NCI-H146 (cell line): Measurements from ENCODE around the gene GOLGA8B.
"Not testable (repeated sequence)": the region's sequence is repeated elsewhere in the genome, so short reads cannot be mapped to it uniquely, and the experiment has no call there.

ENCODE experiments used
- DNase-seq: peaks from one replicate; lab custom pipeline; 2025; lab: John Stamatoyannopoulos, UW

GOLGA8B gene

DNA sequence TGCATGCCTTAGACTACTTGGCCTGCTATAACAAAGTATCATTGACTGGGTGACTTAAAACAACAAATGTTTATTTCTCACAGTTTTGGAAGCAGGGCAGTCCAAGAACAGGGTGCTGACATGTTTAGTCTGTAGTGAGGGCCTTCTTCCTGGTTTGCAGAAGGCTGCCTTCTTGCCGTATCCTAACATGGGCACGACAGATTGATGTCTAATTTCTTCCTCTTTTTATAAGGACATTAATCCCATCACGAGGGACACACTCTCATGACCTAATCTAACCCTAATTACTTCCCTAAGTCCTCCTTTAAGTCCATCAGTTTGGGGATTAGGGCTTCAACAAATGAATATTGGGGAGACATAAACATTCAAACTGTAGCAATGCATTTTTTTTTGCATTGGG lies 10.9 kb upstream of the GOLGA8B start:
- DNase-seq = no peak

DNA sequence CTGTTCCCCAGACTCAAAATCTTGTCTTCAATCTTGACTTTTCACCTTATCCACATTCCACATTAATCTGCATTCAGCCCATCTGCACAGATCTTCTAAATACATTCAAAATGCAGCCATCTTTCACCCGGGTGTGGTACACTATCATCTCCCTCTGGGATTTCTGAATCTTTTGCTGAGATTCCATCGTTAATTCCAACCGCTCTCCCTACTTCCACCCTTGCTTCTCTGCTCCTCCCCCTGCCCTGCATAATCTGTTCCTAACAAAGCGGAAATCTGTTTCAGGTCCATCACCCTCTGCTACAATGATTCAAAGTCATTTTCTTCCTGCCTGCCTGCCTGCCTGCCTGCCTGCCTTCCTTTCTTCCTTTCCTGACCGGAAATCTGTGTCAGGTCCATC lies 7.9 kb upstream of the GOLGA8B start:
- no peak for DNase-seq

DNA sequence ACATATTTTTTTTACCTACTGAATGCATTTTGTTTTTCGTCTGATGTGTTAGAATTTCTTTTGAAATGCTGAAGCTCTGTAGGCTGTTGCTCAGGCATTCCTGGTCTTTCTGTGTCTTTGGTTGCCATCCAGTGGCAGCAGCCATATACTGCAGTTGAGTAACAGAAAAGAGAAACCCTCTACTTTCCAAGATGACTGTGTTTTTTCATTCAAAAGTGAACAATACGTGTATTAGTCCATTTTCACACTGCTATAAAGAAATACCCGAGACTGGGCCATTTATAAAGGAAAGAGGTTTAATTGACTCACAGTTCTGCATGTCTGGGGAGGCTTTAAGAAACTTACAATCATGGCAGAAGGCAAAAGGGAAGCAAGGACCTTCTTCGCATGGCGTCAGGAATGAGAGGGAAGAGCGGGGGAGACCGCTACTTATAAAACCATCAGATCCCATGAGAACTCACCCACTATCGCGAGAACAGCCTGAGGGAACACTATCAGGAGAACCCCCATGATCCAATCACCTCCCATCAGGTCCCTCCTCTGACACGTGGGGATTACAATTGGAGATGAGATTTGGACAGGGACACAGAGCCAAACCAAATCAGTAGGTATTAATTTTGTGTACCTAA lies 4.7 kb upstream of the GOLGA8B start:
- peak; percentile 70 for DNase-seq

DNA sequence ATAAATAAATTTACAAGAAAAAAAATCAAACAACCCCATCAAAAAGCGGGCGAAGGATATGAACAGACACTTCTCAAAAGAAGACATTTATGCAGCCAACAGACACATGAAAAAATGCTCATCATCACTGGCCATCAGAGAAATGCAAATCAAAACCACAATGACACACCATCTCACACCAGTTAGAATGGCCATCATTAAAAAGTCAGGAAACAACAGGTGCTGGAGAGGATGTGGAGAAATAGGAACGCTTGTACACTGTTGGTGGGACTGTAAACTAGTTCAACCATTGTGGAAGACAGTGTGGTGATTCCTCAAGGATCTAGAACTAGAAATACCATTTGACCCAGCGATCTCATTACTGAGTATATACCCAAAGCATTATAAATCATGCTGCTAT lies 2.5 kb upstream of the GOLGA8B start:
- not testable (repeated sequence) for DNase-seq

DNA sequence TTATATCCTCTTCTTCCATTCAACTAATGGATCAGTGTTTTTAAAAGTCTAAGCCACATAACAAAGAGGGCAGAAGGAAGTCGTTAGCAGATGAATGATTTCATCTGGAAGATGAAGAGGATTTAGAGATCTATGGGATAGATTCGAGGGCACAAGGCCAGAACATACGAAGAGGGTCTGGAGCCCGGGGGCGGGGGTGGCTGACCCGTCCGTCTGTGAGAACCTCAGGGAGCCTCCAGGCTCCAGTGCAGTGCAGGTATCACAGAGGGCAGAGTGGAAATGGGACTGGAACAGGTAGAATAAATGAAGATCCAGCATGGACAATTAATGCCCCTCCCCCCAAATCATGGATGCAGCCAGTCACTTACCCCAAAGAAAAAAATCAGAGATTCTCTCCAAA lies 1.5 kb upstream of the GOLGA8B start:
- no peak for DNase-seq

DNA sequence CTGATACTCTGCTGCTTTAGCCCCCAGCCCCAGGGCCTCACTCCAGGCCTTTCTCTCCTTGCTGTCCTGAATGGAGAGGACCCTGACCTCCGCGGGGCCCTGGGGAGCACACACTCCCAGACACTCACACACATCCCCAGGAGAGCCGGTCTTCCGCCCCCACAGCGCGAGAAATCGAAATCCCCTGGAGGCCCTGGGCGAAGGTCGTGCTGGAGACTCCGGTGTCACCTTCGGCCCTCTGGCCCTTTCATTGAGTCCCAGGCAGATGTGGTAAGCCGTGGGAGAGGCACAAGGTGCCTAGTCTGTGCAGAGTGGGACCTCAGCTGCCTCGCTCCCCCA lies 848 bp upstream of the GOLGA8B start:
- no peak for DNase-seq

DNA sequence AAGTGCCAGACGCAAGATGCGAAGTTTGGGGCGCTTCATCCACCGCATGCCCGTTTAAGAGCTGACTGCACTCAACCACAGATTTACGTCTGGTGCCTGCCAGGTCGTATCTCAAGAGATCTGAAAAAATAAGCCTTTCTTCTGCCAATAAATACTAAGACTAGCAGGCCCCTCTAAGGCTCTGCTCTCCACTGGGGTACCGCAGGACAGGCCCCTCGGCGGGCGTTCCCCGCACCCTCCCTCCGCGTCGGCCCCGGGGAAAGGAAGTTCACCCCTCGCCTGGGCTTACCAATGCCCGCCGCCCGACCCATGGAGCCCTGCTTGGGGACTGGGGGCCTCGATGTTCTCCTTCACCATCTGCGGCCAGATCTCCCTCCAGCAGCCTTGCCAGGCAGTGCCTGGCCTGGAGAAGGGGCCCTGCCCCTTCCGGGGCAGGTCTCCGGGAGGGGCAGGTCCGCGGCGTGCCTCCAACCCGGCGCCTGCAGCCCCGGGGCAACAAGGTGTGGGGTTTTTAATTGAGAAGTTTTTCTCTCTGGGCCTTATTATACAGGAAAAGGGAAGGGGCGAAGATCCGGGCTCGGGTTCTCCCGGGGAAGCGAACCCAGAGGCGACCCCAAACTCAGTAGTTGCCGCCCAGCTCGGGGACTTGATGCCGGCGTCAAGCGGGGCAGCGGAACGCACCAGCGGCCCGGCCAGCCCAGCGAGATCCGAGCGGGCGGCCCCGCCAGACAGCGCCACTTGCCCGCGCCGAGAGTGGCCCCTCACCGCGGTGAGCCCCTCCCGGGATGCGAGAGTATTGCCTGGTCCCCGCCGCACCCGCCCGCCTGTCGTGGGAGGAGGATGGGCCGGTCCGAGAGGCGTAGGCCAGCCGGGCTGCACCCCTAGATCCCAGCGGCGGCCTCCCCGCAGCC lies 735 bp downstream of the GOLGA8B start:
- peak; percentile 37 for DNase-seq

DNA sequence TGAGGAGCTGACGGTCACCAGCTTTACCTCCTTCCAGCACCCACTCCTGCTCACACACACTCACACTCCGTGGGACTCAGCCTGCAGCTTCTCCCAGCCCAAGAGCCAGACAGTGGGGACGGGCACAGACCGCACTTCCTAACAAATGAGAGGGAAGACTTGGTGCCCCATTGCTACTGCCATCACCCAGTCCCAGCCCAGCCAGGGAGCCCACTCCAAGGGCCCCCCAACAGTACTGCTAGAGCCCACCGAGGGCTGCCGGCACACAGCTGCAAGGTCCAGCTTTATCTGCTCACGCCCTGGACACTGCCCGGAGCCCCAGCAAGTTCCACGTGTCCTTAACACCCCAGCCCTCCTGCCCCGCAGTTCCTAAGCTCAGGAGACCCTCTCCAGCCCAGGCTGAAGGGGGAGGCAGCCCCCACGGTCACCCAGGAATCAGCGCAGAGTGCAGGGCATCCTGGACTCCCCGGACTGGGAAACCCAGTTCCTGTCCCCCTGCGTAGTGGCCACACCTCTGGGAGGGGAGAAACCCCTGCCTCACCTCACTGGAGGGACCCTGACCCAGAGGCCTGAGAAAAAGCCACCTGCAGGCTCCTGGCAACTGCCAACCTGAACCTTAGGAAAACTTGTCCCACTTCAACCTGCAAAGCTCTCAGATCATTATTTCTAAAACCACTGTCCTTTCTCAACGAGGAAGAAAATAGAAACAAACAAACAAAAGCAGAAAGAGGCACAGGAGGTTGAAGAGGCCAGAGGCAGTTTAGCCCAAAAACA lies 1.6 kb downstream of the GOLGA8B start:
- DNase-seq = not testable (repeated sequence)

DNA sequence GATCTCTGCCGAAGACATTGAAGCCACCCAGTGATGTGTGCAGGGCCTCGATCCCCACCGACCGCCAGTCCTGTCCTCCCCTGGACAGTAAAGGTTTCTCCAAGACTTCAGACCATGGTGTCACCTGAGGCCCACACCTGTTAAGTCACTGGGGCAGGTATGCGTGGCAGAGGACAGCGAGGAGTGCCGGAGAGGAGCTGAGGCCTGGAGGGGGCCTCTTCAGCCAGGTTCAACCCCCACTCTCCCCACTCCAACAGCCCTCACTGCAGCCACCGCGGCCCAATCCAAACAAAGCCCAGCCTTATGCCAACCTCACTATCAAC lies 2.4 kb downstream of the GOLGA8B start:
- DNase-seq = no peak

DNA sequence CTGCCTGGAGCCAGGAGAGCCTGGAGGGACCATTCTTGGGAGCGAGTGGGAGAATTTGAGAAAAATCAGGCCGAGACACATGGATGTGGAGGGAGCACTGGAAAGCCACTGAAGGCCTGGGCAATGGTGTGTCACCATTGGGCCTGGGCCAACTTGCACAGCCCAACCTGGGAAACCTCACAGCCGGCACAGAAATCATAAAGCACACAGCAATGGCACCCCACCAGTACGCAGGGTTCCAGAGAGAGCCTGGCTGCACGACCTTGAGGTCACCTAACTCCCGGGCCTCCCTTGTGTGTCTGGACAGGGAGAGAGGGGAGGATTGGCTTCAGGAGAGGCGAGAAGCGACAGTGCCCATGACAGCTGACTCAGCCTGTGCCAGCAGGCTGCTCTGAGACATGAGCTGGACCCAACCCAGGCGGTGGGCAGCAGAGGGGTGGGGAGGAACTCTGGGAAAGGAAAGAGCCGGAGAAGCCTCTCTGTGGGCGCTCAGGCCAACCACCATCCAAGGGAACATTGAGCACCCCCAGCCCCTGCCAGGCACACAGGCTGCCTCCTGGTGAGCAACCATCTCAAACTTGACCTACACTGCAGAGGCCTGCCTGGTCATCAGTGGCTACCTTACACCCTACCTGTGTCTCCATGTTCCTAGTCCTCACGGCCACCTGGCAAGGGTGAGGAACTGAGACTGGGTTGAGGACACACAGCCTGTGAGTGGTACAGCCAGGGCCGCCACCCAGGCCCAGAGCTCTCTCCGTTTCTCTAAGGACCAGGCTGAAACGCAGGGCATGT lies 3.0 kb downstream of the GOLGA8B start:
- not testable (repeated sequence) for DNase-seq

DNA sequence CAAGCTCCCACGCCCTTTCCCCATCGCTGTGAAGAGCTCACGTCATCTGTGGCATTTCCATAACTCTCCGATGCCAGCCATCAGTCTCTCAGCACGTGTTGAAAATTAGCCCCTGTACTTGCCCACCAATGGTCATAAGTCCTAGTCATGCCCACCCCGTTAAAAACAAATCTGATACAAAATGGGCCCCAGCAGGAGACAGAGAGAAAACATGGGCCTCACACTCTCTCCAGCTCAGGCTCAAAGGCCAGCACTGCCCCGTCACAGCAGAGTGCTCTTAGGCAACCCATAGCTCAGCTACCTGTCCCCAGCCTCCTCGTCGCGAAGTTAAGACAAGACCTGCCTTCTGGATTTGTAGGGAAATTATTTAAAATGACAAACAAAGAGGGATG lies 5.2 kb downstream of the GOLGA8B start:
- no peak for DNase-seq

DNA sequence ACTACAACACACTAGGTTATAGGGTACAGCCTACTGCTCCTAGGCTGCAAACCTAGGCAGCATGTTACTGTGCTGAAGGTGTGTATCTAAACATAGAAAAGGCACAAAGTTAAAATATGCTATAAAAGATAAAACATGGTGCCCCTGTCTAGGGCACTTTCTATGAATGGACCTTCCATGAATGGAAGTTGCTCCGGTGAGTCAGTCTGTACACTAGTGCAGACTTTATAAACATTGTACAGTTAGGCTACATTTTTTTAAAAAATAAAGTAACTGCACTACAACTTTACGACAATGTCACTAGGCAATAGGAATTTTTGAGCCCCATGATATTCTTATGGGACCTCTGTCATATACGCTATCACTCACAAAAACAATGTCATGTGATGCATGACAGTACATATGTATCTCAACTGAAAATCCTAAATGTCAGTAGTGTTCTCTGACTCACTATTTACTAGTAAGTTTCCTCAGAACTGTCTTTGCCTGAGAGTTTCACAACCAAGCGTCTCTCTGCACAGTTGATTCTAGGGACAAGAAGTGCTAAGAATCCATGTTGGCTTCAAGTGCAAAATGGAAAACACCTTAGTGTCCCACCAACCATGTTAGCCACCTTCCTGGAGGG lies 5.7 kb downstream of the GOLGA8B start:
- DNase-seq = not testable (repeated sequence)

DNA sequence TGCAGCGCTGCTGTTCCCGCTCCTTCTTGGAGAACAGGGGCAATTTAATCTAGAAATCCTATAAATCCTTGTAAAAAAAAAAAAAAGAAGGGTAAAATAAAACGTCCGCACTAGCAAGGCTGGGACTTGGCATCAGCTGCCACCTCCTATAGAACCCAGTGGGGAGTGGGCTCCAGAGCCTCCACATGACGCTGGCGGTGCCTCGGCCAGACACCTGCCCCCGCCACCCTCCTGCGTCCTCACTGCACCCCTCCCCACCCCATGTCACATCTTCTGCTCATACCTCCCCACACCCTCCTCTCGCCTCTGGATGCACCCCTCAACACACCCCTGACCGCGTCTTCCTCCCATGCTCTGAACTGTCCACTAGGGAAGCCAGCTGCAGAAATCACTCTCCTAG lies 8.4 kb downstream of the GOLGA8B start:
- DNase-seq = not testable (repeated sequence)

DNA sequence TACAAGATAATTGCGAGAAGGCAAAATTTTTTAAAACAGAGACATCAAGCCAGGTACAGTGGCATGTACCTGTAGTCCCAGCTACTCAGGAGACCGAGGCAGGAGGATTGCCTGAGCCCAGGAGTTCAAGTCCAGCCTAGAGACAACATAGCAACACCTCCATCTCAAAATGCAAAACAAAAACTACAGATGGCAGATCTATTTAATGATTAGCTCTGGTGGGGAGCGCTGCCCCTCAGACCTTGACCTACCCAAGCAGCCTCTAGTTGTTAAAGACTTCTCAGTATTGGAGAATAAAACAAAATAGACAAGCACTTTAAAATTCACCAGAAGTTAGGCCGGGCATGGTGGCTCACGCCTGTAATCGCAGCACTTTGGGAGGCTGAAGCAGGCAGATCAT lies 10.5 kb downstream of the GOLGA8B start:
- not testable (repeated sequence) for DNase-seq

DNA sequence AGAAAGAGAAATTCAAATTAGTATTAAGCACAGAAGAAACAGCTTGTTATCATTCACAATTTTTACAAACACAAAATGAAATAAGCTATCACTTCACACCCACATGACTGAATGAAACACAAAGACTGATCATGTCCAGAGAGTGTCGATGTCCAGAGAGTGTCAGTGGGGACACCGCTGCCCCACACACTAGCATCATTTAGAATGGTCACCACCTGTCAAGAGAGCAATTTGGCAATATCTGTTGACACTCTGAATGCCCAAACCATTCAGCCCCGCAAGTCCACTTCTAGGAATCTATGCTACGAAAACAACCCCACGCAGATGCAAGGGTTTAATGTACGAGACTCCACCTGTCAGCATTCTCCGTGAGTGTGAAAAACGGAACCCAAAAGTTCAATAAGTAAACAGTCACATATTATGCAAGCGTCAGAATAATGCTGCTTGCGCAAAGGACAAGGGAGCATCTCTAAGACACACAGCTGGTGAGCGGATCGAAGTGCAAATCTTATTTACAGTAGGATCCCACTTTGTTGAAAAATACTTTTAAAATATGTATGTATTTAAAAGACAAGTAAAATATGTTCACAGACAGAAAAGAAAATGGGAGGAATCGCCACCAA lies 11.3 kb downstream of the GOLGA8B start:
- not testable (repeated sequence) for DNase-seq

DNA sequence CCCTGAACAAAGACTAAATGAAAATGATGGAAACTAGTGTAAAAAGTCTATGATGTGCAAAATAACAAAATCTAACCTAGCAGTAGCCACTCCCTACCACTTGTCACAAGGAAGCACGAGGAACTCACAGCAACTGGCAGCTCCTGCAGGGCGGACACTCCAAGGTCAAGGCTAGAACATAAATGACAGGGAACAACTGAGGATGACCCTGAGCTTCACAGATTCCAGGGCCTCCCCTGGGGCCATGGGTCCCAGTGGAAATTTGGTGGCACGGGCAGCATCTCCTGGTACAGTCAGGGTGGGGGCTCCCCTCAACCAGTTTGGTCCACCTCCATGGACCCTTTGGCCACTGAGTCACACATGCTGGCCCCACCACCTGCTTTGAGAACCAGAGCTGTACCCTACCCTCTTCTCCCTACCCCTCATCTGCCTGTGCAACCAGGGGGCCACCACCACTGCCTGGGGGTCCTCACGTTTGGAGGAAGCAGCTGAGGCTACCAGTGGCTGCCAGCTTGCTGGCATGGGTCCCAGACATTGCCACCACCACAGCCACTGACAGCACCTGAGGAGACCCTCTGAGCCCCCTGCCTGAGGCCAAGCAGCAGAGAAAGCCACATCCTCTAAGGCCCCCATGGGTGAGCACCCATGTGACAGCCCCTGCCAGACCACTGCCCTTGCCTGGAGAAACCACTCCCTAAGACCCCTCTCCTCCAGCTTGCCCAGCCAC lies 13.6 kb downstream of the GOLGA8B start:
- DNase-seq = not testable (repeated sequence)

DNA sequence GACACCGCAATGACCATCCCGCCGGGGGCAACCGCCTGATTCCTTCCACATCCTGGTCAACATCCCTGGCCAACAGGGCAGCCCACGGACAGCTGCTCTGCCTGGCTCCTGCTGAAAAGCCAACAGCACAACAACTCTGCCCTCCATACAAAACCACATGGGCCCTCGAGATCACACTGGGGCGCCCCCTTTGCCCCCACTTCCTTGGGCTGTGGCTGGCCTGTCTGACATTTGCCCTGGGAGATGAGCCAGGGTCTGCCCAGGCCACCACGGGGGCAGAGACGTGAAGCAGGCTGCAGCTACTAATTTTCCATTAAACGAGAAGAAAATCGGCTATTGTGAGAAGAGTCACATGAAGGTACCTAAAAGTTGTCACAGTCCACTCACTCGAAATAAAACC lies 16.3 kb downstream of the GOLGA8B start:
- not testable (repeated sequence) for DNase-seq

DNA sequence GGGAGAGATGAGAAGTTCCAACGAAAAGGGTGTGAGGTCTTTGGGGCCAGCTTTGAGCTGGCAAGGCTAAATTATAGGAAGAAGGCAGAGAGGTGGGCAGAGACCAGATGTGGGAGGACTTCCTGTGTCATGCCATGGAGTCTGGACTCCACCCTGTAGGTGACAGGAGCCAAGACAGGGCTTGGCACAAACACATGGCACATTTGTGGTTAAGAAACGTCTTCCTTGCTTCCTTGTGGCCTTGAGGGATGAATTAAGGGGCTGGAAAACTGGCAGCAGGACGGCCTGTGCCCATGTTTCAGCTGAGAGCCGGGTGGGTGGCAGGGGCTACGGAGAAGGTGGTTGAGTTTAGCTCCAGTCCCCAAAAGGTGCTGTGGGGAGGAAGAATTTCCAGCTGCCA lies 18.7 kb downstream of the GOLGA8B start:
- DNase-seq = not testable (repeated sequence)

DNA sequence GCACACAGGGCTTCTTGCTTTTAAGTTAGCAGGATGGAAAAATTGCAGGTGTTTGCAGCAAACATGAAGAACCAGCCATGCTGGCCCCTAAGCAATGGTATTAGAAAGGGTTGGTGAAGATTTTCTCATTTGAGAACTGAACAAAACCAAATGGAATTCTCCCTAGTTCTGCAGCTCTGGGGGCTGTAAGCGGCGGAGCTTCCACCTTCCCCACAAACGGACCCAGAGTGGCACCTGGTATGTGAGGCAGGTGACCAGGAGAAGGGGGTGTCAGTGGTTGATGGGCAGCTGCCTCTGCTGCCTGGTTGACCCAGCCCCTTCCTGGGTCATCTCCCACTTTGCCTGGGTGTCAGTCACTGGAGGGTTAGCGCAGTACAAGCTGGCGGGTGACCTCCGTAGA lies 22.6 kb downstream of the GOLGA8B start:
- DNase-seq = not testable (repeated sequence)

DNA sequence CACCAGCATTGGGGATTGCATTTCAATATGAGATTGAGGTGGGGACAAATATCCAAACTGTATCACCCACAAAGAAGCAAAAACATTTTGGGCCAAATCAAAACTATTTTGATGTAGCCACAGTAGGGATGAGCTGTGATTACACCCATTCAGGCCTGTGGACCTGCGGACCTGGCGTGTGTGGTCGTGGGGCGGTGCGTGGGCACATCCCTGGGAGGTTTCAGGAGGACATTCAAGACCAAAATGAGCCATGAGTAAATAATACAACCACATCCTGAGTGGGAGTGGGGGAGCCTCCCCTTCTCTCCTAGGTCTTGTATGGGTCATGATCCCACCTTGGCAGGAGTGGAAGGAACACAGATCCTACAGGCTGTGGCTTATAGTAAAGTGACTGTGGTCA lies 23.7 kb downstream of the GOLGA8B start:
- DNase-seq = not testable (repeated sequence)
